Measurements from ENCODE around the gene RRP7A. TPM values are rescaled to one million over a fixed set of nuclear protein-coding genes. Genes with fewer than 3 reads are reported as not detected.

RRP7A gene
- total and polyA plus RNA-seq, 2 of the 13 experiments (the other 11 are each of a cell fraction or from before 2014, with no cell fraction given), result 15.3 to 41.6 TPM

DNA sequence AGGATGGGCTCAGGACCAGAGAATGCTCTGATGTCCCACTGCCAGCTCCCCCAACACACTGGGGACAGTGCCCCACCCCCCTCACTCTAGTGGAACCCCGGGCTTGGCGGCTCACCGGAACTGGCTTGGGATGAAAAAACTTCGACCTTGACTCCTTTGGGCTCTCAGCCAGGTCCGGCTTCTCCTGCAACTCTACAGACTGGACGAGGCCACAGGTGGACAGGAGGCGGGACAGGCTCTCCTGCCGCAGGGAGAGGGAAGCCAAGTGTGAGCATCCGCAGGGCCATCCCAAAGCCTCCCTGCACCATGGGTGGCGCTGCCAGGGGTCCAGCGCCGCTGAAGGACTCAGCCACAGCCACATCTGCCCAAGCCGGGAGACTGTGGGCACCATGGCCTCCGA lies 3.7 kb downstream of the RRP7A start (continued):
- TF ChIP-seq, protein P1, sequence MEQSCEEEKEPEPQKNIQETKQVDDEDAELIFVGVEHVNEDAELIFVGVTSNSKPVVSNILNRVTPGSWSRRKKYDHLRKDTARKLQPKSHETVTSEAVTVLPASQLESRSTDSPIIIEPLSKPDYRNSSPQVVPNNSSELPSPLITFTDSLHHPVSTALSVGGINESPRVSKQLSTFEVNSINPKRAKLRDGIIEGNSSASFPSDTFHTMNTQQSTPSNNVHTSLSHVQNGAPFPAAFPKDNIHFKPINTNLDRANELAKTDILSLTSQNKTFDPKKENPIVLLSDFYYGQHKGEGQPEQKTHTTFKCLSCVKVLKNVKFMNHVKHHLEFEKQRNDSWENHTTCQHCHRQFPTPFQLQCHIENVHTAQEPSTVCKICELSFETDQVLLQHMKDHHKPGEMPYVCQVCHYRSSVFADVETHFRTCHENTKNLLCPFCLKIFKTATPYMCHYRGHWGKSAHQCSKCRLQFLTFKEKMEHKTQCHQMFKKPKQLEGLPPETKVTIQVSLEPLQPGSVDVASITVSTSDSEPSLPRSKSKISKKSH (CRISPR knock-in tag; IDR thresholded peaks at IDR 0.05; ENCODE audit: borderline replicate concordance), result 0 out of 2 replicates have a peak, but pooled peaks have one; percentile 25
- TF ChIP-seq, protein P2, sequence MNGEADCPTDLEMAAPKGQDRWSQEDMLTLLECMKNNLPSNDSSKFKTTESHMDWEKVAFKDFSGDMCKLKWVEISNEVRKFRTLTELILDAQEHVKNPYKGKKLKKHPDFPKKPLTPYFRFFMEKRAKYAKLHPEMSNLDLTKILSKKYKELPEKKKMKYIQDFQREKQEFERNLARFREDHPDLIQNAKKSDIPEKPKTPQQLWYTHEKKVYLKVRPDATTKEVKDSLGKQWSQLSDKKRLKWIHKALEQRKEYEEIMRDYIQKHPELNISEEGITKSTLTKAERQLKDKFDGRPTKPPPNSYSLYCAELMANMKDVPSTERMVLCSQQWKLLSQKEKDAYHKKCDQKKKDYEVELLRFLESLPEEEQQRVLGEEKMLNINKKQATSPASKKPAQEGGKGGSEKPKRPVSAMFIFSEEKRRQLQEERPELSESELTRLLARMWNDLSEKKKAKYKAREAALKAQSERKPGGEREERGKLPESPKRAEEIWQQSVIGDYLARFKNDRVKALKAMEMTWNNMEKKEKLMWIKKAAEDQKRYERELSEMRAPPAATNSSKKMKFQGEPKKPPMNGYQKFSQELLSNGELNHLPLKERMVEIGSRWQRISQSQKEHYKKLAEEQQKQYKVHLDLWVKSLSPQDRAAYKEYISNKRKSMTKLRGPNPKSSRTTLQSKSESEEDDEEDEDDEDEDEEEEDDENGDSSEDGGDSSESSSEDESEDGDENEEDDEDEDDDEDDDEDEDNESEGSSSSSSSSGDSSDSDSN (CRISPR knock-in tag; IDR thresholded peaks at IDR 0.05), result no peak
- TF ChIP-seq GABPA (IDR thresholded peaks at IDR 0.05; ENCODE audit: low read depth, low read length), result no peak
- peak; percentile 66 for TF ChIP-seq GABPA (CRISPR knock-in tag; IDR thresholded peaks at IDR 0.05; ENCODE audit: low read depth)
- no peak for TF ChIP-seq ZNF570 (CRISPR knock-in tag; IDR thresholded peaks at IDR 0.05; ENCODE audit: borderline replicate concordance)
- TF ChIP-seq SOX13 (IDR thresholded peaks at IDR 0.05), result no peak
- TF ChIP-seq SOX13 (CRISPR knock-in tag; conservative IDR thresholded peaks at IDR 0.05 in 1 of 2, IDR thresholded peaks at IDR 0.05 in 1 of 2), result peak in 1 of 2 experiments; percentile 41; a peak in 1 of 4 replicates
- no peak for TF ChIP-seq ZNF230 (CRISPR knock-in tag; IDR thresholded peaks at IDR 0.05)
- TF ChIP-seq, protein P3, sequence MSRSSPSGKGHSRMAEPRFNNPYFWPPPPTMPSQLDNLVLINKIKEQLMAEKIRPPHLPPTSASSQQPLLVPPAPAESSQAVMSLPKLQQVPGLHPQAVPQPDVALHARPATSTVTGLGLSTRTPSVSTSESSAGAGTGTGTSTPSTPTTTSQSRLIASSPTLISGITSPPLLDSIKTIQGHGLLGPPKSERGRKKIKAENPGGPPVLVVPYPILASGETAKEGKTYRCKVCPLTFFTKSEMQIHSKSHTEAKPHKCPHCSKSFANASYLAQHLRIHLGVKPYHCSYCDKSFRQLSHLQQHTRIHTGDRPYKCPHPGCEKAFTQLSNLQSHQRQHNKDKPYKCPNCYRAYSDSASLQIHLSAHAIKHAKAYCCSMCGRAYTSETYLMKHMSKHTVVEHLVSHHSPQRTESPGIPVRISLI (CRISPR knock-in tag; IDR thresholded peaks at IDR 0.05; ENCODE audit: borderline replicate concordance), result peak; percentile 92
- TF ChIP-seq, protein P4, sequence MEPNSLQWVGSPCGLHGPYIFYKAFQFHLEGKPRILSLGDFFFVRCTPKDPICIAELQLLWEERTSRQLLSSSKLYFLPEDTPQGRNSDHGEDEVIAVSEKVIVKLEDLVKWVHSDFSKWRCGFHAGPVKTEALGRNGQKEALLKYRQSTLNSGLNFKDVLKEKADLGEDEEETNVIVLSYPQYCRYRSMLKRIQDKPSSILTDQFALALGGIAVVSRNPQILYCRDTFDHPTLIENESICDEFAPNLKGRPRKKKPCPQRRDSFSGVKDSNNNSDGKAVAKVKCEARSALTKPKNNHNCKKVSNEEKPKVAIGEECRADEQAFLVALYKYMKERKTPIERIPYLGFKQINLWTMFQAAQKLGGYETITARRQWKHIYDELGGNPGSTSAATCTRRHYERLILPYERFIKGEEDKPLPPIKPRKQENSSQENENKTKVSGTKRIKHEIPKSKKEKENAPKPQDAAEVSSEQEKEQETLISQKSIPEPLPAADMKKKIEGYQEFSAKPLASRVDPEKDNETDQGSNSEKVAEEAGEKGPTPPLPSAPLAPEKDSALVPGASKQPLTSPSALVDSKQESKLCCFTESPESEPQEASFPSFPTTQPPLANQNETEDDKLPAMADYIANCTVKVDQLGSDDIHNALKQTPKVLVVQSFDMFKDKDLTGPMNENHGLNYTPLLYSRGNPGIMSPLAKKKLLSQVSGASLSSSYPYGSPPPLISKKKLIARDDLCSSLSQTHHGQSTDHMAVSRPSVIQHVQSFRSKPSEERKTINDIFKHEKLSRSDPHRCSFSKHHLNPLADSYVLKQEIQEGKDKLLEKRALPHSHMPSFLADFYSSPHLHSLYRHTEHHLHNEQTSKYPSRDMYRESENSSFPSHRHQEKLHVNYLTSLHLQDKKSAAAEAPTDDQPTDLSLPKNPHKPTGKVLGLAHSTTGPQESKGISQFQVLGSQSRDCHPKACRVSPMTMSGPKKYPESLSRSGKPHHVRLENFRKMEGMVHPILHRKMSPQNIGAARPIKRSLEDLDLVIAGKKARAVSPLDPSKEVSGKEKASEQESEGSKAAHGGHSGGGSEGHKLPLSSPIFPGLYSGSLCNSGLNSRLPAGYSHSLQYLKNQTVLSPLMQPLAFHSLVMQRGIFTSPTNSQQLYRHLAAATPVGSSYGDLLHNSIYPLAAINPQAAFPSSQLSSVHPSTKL (CRISPR knock-in tag; IDR thresholded peaks at IDR 0.05), result 0 out of 2 replicates have a peak, but pooled peaks have one; percentile 27
- TF ChIP-seq, protein P5, sequence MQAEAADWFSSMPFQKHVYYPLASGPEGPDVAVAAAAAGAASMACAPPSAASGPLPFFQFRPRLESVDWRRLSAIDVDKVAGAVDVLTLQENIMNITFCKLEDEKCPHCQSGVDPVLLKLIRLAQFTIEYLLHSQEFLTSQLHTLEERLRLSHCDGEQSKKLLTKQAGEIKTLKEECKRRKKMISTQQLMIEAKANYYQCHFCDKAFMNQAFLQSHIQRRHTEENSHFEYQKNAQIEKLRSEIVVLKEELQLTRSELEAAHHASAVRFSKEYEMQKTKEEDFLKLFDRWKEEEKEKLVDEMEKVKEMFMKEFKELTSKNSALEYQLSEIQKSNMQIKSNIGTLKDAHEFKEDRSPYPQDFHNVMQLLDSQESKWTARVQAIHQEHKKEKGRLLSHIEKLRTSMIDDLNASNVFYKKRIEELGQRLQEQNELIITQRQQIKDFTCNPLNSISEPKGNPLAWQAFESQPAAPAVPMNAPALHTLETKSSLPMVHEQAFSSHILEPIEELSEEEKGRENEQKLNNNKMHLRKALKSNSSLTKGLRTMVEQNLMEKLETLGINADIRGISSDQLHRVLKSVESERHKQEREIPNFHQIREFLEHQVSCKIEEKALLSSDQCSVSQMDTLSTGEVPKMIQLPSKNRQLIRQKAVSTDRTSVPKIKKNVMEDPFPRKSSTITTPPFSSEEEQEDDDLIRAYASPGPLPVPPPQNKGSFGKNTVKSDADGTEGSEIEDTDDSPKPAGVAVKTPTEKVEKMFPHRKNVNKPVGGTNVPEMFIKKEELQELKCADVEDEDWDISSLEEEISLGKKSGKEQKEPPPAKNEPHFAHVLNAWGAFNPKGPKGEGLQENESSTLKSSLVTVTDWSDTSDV (CRISPR knock-in tag; IDR thresholded peaks at IDR 0.05), result no peak
- TF ChIP-seq NFYB (CRISPR knock-in tag; IDR thresholded peaks at IDR 0.05), result no peak
- TF ChIP-seq TBL1XR1 (IDR thresholded peaks at IDR 0.05; ENCODE audit: borderline replicate concordance, low read length, partially characterized antibody), result no peak
- 0 out of 2 replicates have a peak, but pooled peaks have one; percentile 24 for TF ChIP-seq HNRNPL (IDR thresholded peaks at IDR 0.05; ENCODE audit: low read depth, low read length)
- TF ChIP-seq, protein P6, sequence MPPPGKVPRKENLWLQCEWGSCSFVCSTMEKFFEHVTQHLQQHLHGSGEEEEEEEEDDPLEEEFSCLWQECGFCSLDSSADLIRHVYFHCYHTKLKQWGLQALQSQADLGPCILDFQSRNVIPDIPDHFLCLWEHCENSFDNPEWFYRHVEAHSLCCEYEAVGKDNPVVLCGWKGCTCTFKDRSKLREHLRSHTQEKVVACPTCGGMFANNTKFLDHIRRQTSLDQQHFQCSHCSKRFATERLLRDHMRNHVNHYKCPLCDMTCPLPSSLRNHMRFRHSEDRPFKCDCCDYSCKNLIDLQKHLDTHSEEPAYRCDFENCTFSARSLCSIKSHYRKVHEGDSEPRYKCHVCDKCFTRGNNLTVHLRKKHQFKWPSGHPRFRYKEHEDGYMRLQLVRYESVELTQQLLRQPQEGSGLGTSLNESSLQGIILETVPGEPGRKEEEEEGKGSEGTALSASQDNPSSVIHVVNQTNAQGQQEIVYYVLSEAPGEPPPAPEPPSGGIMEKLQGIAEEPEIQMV (CRISPR knock-in tag; IDR thresholded peaks at IDR 0.05; ENCODE audit: low read depth), result no peak
